ENCODE measurements around the gene GATAD2A. TPM values are rescaled to one million over a fixed set of nuclear protein-coding genes. Genes with fewer than 3 reads are reported as not detected.
A peak's percentile ranks its signal among the peaks of the same experiment; 100 is the strongest.

Gene GATAD2A
- total and polyA plus RNA-seq, 10 of the 15 experiments (the other 5 are each of a cell fraction or from before 2014, with no cell fraction given) = 2.6 to 173 (median 32.0) TPM

DNA sequence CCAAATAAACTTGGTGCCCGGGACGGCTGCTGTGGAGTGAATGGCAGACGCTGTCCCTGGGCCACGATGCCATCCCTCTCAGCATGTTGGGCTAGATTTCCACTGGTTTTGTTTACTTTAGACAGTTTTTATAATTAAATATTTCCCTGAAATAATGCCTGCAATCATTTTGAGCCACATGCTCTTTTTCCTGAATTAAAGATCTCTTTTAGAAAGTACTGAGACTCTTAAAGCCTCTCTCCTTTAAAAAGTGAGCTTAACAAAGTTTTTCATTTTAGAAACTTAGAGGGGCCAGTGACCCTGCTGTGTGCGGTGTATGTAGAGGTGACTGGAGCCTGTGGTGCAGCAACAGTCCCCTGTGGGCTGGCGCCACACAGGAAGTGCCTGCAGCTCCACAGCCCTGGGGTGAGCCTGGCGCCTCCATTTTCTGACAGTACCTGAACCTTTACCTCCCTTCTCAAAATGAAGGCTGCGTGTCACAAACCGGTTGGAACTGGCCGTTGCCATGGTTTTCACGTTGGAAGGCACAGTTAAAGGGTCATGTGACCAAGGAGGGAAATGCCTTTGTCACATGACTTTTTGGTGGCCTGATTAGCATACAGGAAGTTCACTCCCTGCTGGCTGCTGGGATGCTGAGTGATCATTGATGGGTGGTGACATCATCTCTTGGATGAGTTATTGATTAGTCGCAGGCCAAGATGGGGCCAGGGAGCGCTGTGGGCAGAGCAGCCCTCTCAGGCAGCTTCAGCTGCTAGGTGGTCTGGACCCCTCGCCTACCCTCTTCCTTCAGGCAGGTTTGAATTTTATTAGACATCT is 83.6 kb downstream of the GATAD2A start:
- Histone ChIP-seq H3K4me3 (no peak overlapping the region), H3K9me3 (replicated peaks; ENCODE audit: control insufficient read depth, insufficient read depth, low read length) (no peaks in the 10 kb centered on the region), H3K9ac (ENCODE audit: control insufficient read depth, insufficient read depth, low read length) (peak overlapping the region; percentile 66), H2AFZ (ENCODE audit: control insufficient read depth, low read depth, low read length) (peak overlapping the region; percentile 42; the same call in 1 of the 2 replicates), H3K27ac (ENCODE audit: control insufficient read depth, insufficient read depth) (peak overlapping the region; percentile 82), H3K79me2 (ENCODE audit: control insufficient read depth, insufficient read depth, low read length) (peaks cover 9% of the 10 kb centered on the region), H3K4me1 (ENCODE audit: control insufficient read depth, insufficient read depth, low read length) (peaks cover 28% of the 10 kb centered on the region), H3K27me3 (replicated peaks in 1 of 2; ENCODE audit: control insufficient read depth in 2 of 2, insufficient read depth in 2 of 2, low read length in 1 of 2) (no peaks in the 10 kb centered on the region), H3K36me3 (ENCODE audit: control insufficient read depth in 2 of 2, insufficient read depth in 2 of 2, low read length in 1 of 2) (peaks cover 16 to 32% of the 10 kb centered on the region in 2 experiments; a peak in 3 of 4 replicates), H3K4me2 (ENCODE audit: control insufficient read depth, insufficient read depth) (peak overlapping the region; percentile 5), H4K20me1 (ENCODE audit: control insufficient read depth, insufficient read depth) (no peaks in the 10 kb centered on the region)
- ChIA-PET CTCF (interaction anchor here (0.6 to 9.3 kb wide), 22 partner anchors 9 to 440 kb away, joined by 3 to 223 read pairs (median 8); partner anchors contain the start of genes BORCS8, GATAD2A, NR2C2AP and RFXANK), SMC1A (ENCODE audit: uncharacterized antibody, unreplicated experiment) (interaction anchor here (0.7 to 5.1 kb wide), 12 partner anchors 10 to 127 kb away, joined by 3 to 97 read pairs (median 3); partner anchors contain the start of gene GATAD2A), RAD21 (ENCODE audit: unreplicated experiment) (interaction anchor here (0.7 to 4.8 kb wide), 15 partner anchors 30 to 314 kb away, joined by 3 to 72 read pairs (median 9); partner anchors contain the start of gene GATAD2A), POLR2A (interaction anchor here (2.2 to 3.1 kb wide), 2 partner anchors 116 to 124 kb away, joined by 6 to 16 read pairs; no protein-coding TSS in a partner anchor)
- peak; percentile 84 for ATAC-seq
- intact Hi-C loops (cut with micrococcal nuclease; ENCODE audit: unreplicated experiment) = loop anchor here (1.0 kb wide), 1 partner anchor 104 kb away; no protein-coding TSS in a partner anchor
- peak; percentile 73 for DNase-seq (ENCODE audit: low read depth, low spot score)
- peak; percentile 96 for FAIRE-seq
- no TSS peak for BruUV-seq (replicated peaks)
- in situ Hi-C loops (cut with MboI) = no loop called here
- 45% methylated on average over 14 of the region's 14 CpGs for WGBS (ENCODE audit: insufficient coverage, insufficient replicate concordance, low lambda C conversion rate, missing lambda C conversion rate)
- TF ChIP-seq ZBTB40 (IDR thresholded peaks at IDR 0.05; ENCODE audit: borderline replicate concordance) (no peak), TAF1 (IDR thresholded peaks at IDR 0.05; ENCODE audit: borderline replicate concordance, low read depth, low read length) (peak; percentile 74; the same call in 1 of the 2 replicates), ATF2 (IDR thresholded peaks at IDR 0.05; ENCODE audit: low read length) (peak; percentile 69), HCFC1 (IDR thresholded peaks at IDR 0.05; ENCODE audit: low read length) (peak; percentile 54; the same call in 1 of the 2 replicates), ZBED1 (IDR thresholded peaks at IDR 0.05; ENCODE audit: borderline replicate concordance) (no peak), MEF2A (IDR thresholded peaks at IDR 0.05; ENCODE audit: insufficient read depth, low read depth, low read length) (0 out of 2 replicates have a peak, but pooled peaks have one; percentile 19), ETV6 (conservative IDR thresholded peaks at IDR 0.05 in 1 of 2, IDR thresholded peaks at IDR 0.05 in 1 of 2; ENCODE audit: borderline replicate concordance in 1 of 2, low read depth in 1 of 2) (no peak), KLF5 (IDR thresholded peaks at IDR 0.05; ENCODE audit: partially characterized antibody) (peak; percentile 36), POU2F2 (IDR thresholded peaks at IDR 0.05; ENCODE audit: borderline replicate concordance, low read depth, low read length) (peak; percentile 92; the same call in 2 of the 3 replicates), BACH1 (IDR thresholded peaks at IDR 0.05; ENCODE audit: borderline replicate concordance) (peak; percentile 44; the same call in 1 of the 2 replicates), ZNF622 (IDR thresholded peaks at IDR 0.05) (no peak), NFYA (IDR thresholded peaks at IDR 0.05; ENCODE audit: borderline replicate concordance, low read depth, low read length) (no peak), MYC (IDR thresholded peaks at IDR 0.05; ENCODE audit: insufficient read depth, insufficient read length, insufficient replicate concordance, low read length, severe bottlenecking) (no peak), DPF2 (IDR thresholded peaks at IDR 0.05) (no peak), BCL3 (IDR thresholded peaks at IDR 0.05; ENCODE audit: borderline replicate concordance, insufficient read depth, low read depth, low read length, poor library complexity, severe bottlenecking) (no peak)

All from GM12878 (cell line).